WTC11 (cell line): ENCODE measurements around the gene TMTC2. TPM values are rescaled to one million over a fixed set of nuclear protein-coding genes. Genes with fewer than 3 reads are reported as not detected.

Source experiments
- ATAC-seq: fragments of 200-7000 bp; cut with Tn5 transposase; 2 replicates; pipeline ENCODE4 v1.10.0; 2021; ENCODE audit warnings: mild to moderate bottlenecking, moderate library complexity
- CTCF ChIA-PET: fragments of 300-600 bp; sonication (Branson Sonifier 250); formaldehyde crosslinking; loops from one replicate; lab custom pipeline; 2021; ENCODE audit warnings: antibody characterized with exemption; lab: Charles Lee
- POLR2A ChIA-PET: fragments of 350-600 bp; sonication (Branson Sonifier 250); formaldehyde crosslinking; loops from one replicate; lab custom pipeline; 2021; ENCODE audit warnings: antibody characterized with exemption; lab: Charles Lee
- DNase-seq: peaks from one replicate; pipeline ENCODE4 v3.0.0; 2021; ENCODE audit warnings: low spot score
- H3K27ac Mint-ChIP-seq: 2 replicates; pipeline ENCODE4 v1.8.0; 2021; ENCODE audit warnings: mixed read lengths
- H3K27me3 Mint-ChIP-seq: 2 replicates; pipeline ENCODE4 v1.8.0; 2021; ENCODE audit warnings: low read depth, mild to moderate bottlenecking, moderate library complexity, mixed read lengths
- H3K36me3 Mint-ChIP-seq: 2 replicates; pipeline ENCODE4 v1.8.0; 2021; ENCODE audit warnings: mixed read lengths
- H3K4me1 Mint-ChIP-seq: 2 replicates; pipeline ENCODE4 v1.8.0; 2022; ENCODE audit warnings: mixed read lengths
- H3K4me3 Mint-ChIP-seq: 2 replicates; pipeline ENCODE4 v1.8.0; 2021; ENCODE audit warnings: mild to moderate bottlenecking, moderate library complexity, mixed read lengths
- H3K9me3 Mint-ChIP-seq: 2 replicates; pipeline ENCODE4 v1.8.0; 2021; ENCODE audit warnings: mixed read lengths
- ATF1 ChIP-seq: sonication (generic); formaldehyde crosslinking; IDR thresholded peaks from 2 replicates; pipeline ENCODE4 v1.8.1; 2023; ENCODE audit warnings: mild to moderate bottlenecking, moderate library complexity, missing genetic modification reagents
- CBFB ChIP-seq: sonication (generic); formaldehyde crosslinking; IDR thresholded peaks from 2 replicates; pipeline ENCODE4 v1.8.1; 2022; ENCODE audit warnings: mild to moderate bottlenecking, low read depth, missing genetic modification reagents
- CREM ChIP-seq: sonication (generic); formaldehyde crosslinking; IDR thresholded peaks from 2 replicates; pipeline ENCODE4 v1.8.1; 2022; ENCODE audit warnings: mild to moderate bottlenecking, missing genetic modification reagents, moderate library complexity
- GABPB1 ChIP-seq: sonication (generic); formaldehyde crosslinking; IDR thresholded peaks from 2 replicates; pipeline ENCODE4 v1.8.1; 2023; ENCODE audit warnings: mild to moderate bottlenecking, missing genetic modification reagents
- GRHL2 ChIP-seq: fragments of 250-450 bp; sonication (Bioruptor Pico); IDR thresholded peaks from 2 replicates; pipeline ENCODE4 v1.8.0; 2022; ENCODE audit warnings: mild to moderate bottlenecking, moderate library complexity; ENCODE audit not compliant: insufficient replicate concordance, severe bottlenecking
- HMGA2 ChIP-seq: fragments of 250-450 bp; sonication (Bioruptor Pico); IDR thresholded peaks from 2 replicates; pipeline ENCODE4 v1.4.0; 2021; ENCODE audit warnings: mild to moderate bottlenecking, moderate library complexity
- IRF2 ChIP-seq: sonication (generic); formaldehyde crosslinking; IDR thresholded peaks from 2 replicates; pipeline ENCODE4 v1.8.0; 2022; ENCODE audit warnings: low read depth, missing genetic modification reagents, borderline replicate concordance
- MXD4 ChIP-seq: fragments of 250-450 bp; sonication (Bioruptor Pico); IDR thresholded peaks from 2 replicates; pipeline ENCODE4 v1.8.0; 2021; ENCODE audit warnings: mild to moderate bottlenecking, moderate library complexity, borderline replicate concordance
- MYBL2 ChIP-seq: sonication (generic); formaldehyde crosslinking; IDR thresholded peaks from 2 replicates; pipeline ENCODE4 v1.8.1; 2023; ENCODE audit warnings: mild to moderate bottlenecking, moderate library complexity, missing genetic modification reagents
- NFATC4 ChIP-seq: fragments of 250-450 bp; sonication (Bioruptor Pico); IDR thresholded peaks from 2 replicates; pipeline ENCODE4 v1.9.0; 2021; ENCODE audit warnings: mild to moderate bottlenecking
- OVOL2 ChIP-seq: fragments of 250-450 bp; sonication (Bioruptor Pico); IDR thresholded peaks from 2 replicates; pipeline ENCODE4 v1.9.0; 2021; ENCODE audit warnings: mild to moderate bottlenecking, borderline replicate concordance
- SMAD4 ChIP-seq: sonication (generic); formaldehyde crosslinking; IDR thresholded peaks from 2 replicates; pipeline ENCODE4 v1.8.0; 2022; ENCODE audit warnings: mild to moderate bottlenecking, missing genetic modification reagents
- STAT6 ChIP-seq: sonication (generic); formaldehyde crosslinking; conservative IDR thresholded peaks from 2 replicates; pipeline ENCODE4 v1.8.1; 2023; ENCODE audit warnings: mild to moderate bottlenecking, low read depth, missing genetic modification reagents, moderate library complexity
- TCF7 ChIP-seq: sonication (generic); formaldehyde crosslinking; IDR thresholded peaks from 2 replicates; pipeline ENCODE4 v1.8.0; 2022; ENCODE audit warnings: mild to moderate bottlenecking, low read depth, missing genetic modification reagents, moderate library complexity
- TEAD1 ChIP-seq: sonication (generic); formaldehyde crosslinking; IDR thresholded peaks from 2 replicates; pipeline ENCODE4 v1.8.0; 2022; ENCODE audit warnings: mild to moderate bottlenecking, missing genetic modification reagents
- ZNF232 ChIP-seq: sonication (generic); formaldehyde crosslinking; IDR thresholded peaks from 2 replicates; pipeline ENCODE4 v1.8.0; 2022; ENCODE audit warnings: mild to moderate bottlenecking, missing genetic modification reagents
- ZNF317 ChIP-seq: sonication (generic); formaldehyde crosslinking; IDR thresholded peaks from 2 replicates; pipeline ENCODE4 v1.8.1; 2023; ENCODE audit warnings: low read depth, mild to moderate bottlenecking, moderate library complexity, missing genetic modification reagents, borderline replicate concordance
- ZNF396 ChIP-seq: fragments of 250-450 bp; sonication (Bioruptor Pico); IDR thresholded peaks from 2 replicates; pipeline ENCODE4 v1.8.0; 2021; ENCODE audit warnings: mild to moderate bottlenecking, moderate library complexity, borderline replicate concordance
- total RNA-seq: library from RNA; stranded (reverse); gene quantifications from 3 replicates; pipeline ENCODE4 v1.2.3, GENCODE V29; 2021
- TF ChIP-seq, protein P1 (sequence below): sonication (generic); formaldehyde crosslinking; IDR thresholded peaks from 2 replicates; pipeline ENCODE4 v1.8.1; 2023; ENCODE audit warnings: mild to moderate bottlenecking, missing genetic modification reagents, borderline replicate concordance
- TF ChIP-seq, protein P2 (sequence below): fragments of 250-450 bp; sonication (Bioruptor Pico); IDR thresholded peaks from 2 replicates; pipeline ENCODE4 v1.9.0; 2021; ENCODE audit warnings: mild to moderate bottlenecking
- TF ChIP-seq, protein P3 (sequence below): sonication (generic); formaldehyde crosslinking; IDR thresholded peaks from 2 replicates; pipeline ENCODE4 v1.8.1; 2023; ENCODE audit warnings: mild to moderate bottlenecking, moderate library complexity, missing genetic modification reagents
- TF ChIP-seq, protein P4 (sequence below): sonication (generic); formaldehyde crosslinking; IDR thresholded peaks from 2 replicates; pipeline ENCODE4 v1.8.0; 2022; ENCODE audit warnings: mild to moderate bottlenecking, missing genetic modification reagents
- TF ChIP-seq, protein P5 (sequence below): sonication (generic); formaldehyde crosslinking; IDR thresholded peaks from 2 replicates; pipeline ENCODE4 v1.8.1; 2023; ENCODE audit warnings: mild to moderate bottlenecking, missing genetic modification reagents, moderate library complexity

The TMTC2 gene
- total RNA-seq, 1 experiment from 2014 or later, result 6.4 TPM

DNA sequence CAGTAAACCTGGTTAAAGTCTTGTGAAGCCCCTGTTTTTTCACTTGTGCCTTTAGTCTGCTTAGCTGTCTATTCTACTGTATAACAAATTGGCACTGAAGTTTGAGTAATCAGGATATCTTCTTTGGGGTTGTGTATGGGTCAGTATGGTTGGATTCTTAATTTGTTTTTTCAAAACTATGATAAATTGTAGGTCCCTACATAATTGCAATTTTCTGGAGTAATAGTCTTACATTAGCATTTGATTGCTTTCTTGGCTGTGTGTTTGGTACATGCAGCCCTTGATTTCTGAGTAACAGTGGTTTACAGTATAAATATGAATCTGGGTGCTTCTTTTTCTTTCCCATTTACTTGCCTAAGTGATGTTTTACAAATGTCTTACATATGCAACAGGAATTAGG, 186.6 kb downstream of the TMTC2 start (continued):
- TF ChIP-seq, protein P1, sequence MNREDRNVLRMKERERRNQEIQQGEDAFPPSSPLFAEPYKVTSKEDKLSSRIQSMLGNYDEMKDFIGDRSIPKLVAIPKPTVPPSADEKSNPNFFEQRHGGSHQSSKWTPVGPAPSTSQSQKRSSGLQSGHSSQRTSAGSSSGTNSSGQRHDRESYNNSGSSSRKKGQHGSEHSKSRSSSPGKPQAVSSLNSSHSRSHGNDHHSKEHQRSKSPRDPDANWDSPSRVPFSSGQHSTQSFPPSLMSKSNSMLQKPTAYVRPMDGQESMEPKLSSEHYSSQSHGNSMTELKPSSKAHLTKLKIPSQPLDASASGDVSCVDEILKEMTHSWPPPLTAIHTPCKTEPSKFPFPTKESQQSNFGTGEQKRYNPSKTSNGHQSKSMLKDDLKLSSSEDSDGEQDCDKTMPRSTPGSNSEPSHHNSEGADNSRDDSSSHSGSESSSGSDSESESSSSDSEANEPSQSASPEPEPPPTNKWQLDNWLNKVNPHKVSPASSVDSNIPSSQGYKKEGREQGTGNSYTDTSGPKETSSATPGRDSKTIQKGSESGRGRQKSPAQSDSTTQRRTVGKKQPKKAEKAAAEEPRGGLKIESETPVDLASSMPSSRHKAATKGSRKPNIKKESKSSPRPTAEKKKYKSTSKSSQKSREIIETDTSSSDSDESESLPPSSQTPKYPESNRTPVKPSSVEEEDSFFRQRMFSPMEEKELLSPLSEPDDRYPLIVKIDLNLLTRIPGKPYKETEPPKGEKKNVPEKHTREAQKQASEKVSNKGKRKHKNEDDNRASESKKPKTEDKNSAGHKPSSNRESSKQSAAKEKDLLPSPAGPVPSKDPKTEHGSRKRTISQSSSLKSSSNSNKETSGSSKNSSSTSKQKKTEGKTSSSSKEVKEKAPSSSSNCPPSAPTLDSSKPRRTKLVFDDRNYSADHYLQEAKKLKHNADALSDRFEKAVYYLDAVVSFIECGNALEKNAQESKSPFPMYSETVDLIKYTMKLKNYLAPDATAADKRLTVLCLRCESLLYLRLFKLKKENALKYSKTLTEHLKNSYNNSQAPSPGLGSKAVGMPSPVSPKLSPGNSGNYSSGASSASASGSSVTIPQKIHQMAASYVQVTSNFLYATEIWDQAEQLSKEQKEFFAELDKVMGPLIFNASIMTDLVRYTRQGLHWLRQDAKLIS (CRISPR knock-in tag), result no peak
- TF ChIP-seq, protein P2, sequence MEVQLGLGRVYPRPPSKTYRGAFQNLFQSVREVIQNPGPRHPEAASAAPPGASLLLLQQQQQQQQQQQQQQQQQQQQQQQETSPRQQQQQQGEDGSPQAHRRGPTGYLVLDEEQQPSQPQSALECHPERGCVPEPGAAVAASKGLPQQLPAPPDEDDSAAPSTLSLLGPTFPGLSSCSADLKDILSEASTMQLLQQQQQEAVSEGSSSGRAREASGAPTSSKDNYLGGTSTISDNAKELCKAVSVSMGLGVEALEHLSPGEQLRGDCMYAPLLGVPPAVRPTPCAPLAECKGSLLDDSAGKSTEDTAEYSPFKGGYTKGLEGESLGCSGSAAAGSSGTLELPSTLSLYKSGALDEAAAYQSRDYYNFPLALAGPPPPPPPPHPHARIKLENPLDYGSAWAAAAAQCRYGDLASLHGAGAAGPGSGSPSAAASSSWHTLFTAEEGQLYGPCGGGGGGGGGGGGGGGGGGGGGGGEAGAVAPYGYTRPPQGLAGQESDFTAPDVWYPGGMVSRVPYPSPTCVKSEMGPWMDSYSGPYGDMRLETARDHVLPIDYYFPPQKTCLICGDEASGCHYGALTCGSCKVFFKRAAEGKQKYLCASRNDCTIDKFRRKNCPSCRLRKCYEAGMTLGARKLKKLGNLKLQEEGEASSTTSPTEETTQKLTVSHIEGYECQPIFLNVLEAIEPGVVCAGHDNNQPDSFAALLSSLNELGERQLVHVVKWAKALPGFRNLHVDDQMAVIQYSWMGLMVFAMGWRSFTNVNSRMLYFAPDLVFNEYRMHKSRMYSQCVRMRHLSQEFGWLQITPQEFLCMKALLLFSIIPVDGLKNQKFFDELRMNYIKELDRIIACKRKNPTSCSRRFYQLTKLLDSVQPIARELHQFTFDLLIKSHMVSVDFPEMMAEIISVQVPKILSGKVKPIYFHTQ, result no peak
- TF ChIP-seq MYBL2, result no peak
- no peak for TF ChIP-seq OVOL2 (CRISPR knock-in tag)
- TF ChIP-seq CREM, result no peak
- no peak for TF ChIP-seq ZNF317 (CRISPR knock-in tag)
- no peak for TF ChIP-seq TEAD1
- TF ChIP-seq HMGA2, result no peak
- TF ChIP-seq, protein P3, sequence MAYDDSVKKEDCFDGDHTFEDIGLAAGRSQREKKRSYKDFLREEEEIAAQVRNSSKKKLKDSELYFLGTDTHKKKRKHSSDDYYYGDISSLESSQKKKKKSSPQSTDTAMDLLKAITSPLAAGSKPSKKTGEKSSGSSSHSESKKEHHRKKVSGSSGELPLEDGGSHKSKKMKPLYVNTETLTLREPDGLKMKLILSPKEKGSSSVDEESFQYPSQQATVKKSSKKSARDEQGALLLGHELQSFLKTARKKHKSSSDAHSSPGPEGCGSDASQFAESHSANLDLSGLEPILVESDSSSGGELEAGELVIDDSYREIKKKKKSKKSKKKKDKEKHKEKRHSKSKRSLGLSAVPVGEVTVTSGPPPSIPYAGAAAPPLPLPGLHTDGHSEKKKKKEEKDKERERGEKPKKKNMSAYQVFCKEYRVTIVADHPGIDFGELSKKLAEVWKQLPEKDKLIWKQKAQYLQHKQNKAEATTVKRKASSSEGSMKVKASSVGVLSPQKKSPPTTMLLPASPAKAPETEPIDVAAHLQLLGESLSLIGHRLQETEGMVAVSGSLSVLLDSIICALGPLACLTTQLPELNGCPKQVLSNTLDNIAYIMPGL (CRISPR knock-in tag), result no peak
- TF ChIP-seq GRHL2, result no peak
- TF ChIP-seq CBFB (CRISPR knock-in tag), result no peak
- no peak for TF ChIP-seq SMAD4 (CRISPR knock-in tag)
- no peak for TF ChIP-seq ATF1
- no peak for TF ChIP-seq IRF2 (CRISPR knock-in tag)
- TF ChIP-seq, all 79 proteins: peak for 0

- POLR2A ChIA-PET, result no interaction called here
- no peaks in the 10 kb centered on the region for H3K27me3 Mint-ChIP-seq
- no peaks in the 10 kb centered on the region for H3K36me3 Mint-ChIP-seq
- H3K27ac Mint-ChIP-seq, result no peak overlapping the region
- H3K4me1 Mint-ChIP-seq, result peaks cover 16% of the 10 kb centered on the region
- no peak overlapping the region for H3K4me3 Mint-ChIP-seq
- CTCF ChIA-PET, result no interaction called here
- no peaks in the 10 kb centered on the region for H3K9me3 Mint-ChIP-seq
- DNase-seq, result no peak
- ATAC-seq, result no peak
- TF ChIP-seq TCF7 (CRISPR knock-in tag) (no peak), ZNF232 (no peak), ZNF396 (CRISPR knock-in tag) (no peak), NFATC4 (CRISPR knock-in tag) (no peak), STAT6 (no peak), MXD4 (CRISPR knock-in tag) (no peak), GABPB1 (CRISPR knock-in tag) (no peak)
- TF ChIP-seq, protein P4, sequence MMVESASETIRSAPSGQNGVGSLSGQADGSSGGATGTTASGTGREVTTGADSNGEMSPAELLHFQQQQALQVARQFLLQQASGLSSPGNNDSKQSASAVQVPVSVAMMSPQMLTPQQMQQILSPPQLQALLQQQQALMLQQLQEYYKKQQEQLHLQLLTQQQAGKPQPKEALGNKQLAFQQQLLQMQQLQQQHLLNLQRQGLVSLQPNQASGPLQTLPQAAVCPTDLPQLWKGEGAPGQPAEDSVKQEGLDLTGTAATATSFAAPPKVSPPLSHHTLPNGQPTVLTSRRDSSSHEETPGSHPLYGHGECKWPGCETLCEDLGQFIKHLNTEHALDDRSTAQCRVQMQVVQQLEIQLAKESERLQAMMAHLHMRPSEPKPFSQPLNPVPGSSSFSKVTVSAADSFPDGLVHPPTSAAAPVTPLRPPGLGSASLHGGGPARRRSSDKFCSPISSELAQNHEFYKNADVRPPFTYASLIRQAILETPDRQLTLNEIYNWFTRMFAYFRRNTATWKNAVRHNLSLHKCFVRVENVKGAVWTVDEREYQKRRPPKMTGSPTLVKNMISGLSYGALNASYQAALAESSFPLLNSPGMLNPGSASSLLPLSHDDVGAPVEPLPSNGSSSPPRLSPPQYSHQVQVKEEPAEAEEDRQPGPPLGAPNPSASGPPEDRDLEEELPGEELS (CRISPR knock-in tag), result no peak
- TF ChIP-seq, protein P5, sequence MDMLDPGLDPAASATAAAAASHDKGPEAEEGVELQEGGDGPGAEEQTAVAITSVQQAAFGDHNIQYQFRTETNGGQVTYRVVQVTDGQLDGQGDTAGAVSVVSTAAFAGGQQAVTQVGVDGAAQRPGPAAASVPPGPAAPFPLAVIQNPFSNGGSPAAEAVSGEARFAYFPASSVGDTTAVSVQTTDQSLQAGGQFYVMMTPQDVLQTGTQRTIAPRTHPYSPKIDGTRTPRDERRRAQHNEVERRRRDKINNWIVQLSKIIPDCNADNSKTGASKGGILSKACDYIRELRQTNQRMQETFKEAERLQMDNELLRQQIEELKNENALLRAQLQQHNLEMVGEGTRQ (CRISPR knock-in tag), result no peak
Measured at GRCh38 chr12:82873951-82874350, 187.2 kb downstream of the TMTC2 start.
